T-cell (primary cell): ENCODE measurements around the gene NAB2. TPM values are rescaled to one million over a fixed set of nuclear protein-coding genes. Genes with fewer than 3 reads are reported as not detected.
A peak's percentile ranks its signal among the peaks of the same experiment; 100 is the strongest.

Experiments used
- ATAC-seq, 4 experiments: fragments of 200-7000 bp in 3 of 4; fragments of 150-1000 bp in 1 of 4; cut with Tn5 transposase; replicated peaks in 1 of 4; 1 replicate in 3 of 4; 2 replicates in 1 of 4; pipeline ENCODE4 v1.10.0; 2021; ENCODE audit warnings: moderate library complexity in 3 of 4, mild to moderate bottlenecking in 2 of 4, moderate number of reproducible peaks in 1 of 4
- CTCF ChIA-PET, 2 donors: fragments of 300-600 bp; sonication (Branson Sonifier 250); formaldehyde crosslinking; loops; one replicate each; lab custom pipeline; 2022; ENCODE audit warnings: antibody characterized with exemption in 2 of 2; lab: Charles Lee
- POLR2A ChIA-PET, 2 donors: fragments of 300-600 bp; sonication (Branson Sonifier 250); formaldehyde crosslinking; loops; one replicate each; lab custom pipeline; 2022; ENCODE audit warnings: antibody characterized with exemption in 2 of 2; lab: Charles Lee
- DNase-seq, 35 experiments: peaks; one replicate each; pipeline versions ENCODE4 v3.0.0 to v3.0.0-alpha.2; 2013 to 2023
- H3K27ac ChIP-seq: one replicate; pipeline ENCODE4 v1.5.1; 2013; ENCODE audit warnings: low read length
- H3K27me3 ChIP-seq, 2 experiments: replicated peaks in 1 of 2; 1 replicate in 1 of 2; 2 replicates in 1 of 2; pipeline versions ENCODE4 v1.6.1 to v1.7.0; 2013; ENCODE audit warnings: low read length in 1 of 2, mixed read lengths in 1 of 2; ENCODE audit not compliant: control insufficient read depth in 2 of 2, insufficient read depth in 2 of 2; ENCODE audit errors: extremely low read depth in 1 of 2
- H3K36me3 ChIP-seq, 2 donors: 1 replicate in 1 of 2; 2 replicates in 1 of 2; pipeline versions ENCODE4 v1.6.1 to v1.7.0; 2013; ENCODE audit warnings: low read length in 1 of 2; ENCODE audit not compliant: control insufficient read depth in 2 of 2, insufficient read depth in 1 of 2; ENCODE audit errors: extremely low read depth in 1 of 2
- H3K4me1 ChIP-seq, 2 experiments: 1 replicate in 1 of 2; 2 replicates in 1 of 2; pipeline versions ENCODE4 v1.6.1 to v1.7.0; 2013; ENCODE audit warnings: low read length in 2 of 2, mixed read lengths in 1 of 2; ENCODE audit not compliant: insufficient read depth in 2 of 2, control insufficient read depth in 1 of 2; ENCODE audit errors: extremely low read depth in 1 of 2
- H3K4me3 ChIP-seq, 2 donors: 1 replicate in 1 of 2; 2 replicates in 1 of 2; pipeline versions ENCODE4 v1.5.1 to v1.7.0; 2013; ENCODE audit warnings: mild to moderate bottlenecking in 2 of 2, low read length in 1 of 2, moderate library complexity in 1 of 2; ENCODE audit not compliant: control insufficient read depth in 1 of 2; ENCODE audit errors: extremely low read depth in 1 of 2
- H3K9me3 ChIP-seq: 2 replicates; pipeline ENCODE4 v1.7.0; 2013
- H3K27ac Mint-ChIP-seq, 2 donors: one replicate each; pipeline ENCODE4 v1.8.0; 2020 to 2021; ENCODE audit warnings: mild to moderate bottlenecking in 2 of 2, mixed read lengths in 2 of 2
- H3K27me3 Mint-ChIP-seq, 2 donors: one replicate each; pipeline ENCODE4 v1.8.0; 2021 to 2022; ENCODE audit warnings: mixed read lengths in 2 of 2
- H3K36me3 Mint-ChIP-seq: one replicate; pipeline ENCODE4 v1.8.0; 2021; ENCODE audit warnings: mixed read lengths
- H3K4me1 Mint-ChIP-seq, 3 donors: one replicate each; pipeline ENCODE4 v1.8.0; 2020 to 2022; ENCODE audit warnings: mixed read lengths in 3 of 3, mild to moderate bottlenecking in 1 of 3
- H3K4me3 Mint-ChIP-seq, 3 donors: one replicate each; pipeline ENCODE4 v1.8.0; 2020 to 2022; ENCODE audit warnings: mild to moderate bottlenecking in 3 of 3, mixed read lengths in 3 of 3, moderate library complexity in 3 of 3
- H3K9me3 Mint-ChIP-seq, 3 donors: one replicate each; pipeline ENCODE4 v1.8.0; 2020 to 2022; ENCODE audit warnings: mixed read lengths in 3 of 3
- WGBS: methylation state at CpG from one replicate; pipeline ENCODE4 v1.1.5; 2013; ENCODE audit warnings: missing lambda C conversion rate; ENCODE audit not compliant: insufficient coverage; 5-methylcytosine and 5-hydroxymethylcytosine counted together
- total RNA-seq, 35 experiments: library from RNA in 6 of 35; stranded (reverse) in 6 of 35; fragments of 120-200 nt in 1 of 35; gene quantifications; one replicate each; pipeline versions ENCODE4 v1.2.1 to v1.2.4 and lab custom pipeline; 2013 to 2026

NAB2 gene
- total RNA-seq, 5 donors from 2014 or later (not counting 1 experiment from before 2014, with no cell fraction given): 4.2 to 21.6 (median 16.9) TPM

DNA sequence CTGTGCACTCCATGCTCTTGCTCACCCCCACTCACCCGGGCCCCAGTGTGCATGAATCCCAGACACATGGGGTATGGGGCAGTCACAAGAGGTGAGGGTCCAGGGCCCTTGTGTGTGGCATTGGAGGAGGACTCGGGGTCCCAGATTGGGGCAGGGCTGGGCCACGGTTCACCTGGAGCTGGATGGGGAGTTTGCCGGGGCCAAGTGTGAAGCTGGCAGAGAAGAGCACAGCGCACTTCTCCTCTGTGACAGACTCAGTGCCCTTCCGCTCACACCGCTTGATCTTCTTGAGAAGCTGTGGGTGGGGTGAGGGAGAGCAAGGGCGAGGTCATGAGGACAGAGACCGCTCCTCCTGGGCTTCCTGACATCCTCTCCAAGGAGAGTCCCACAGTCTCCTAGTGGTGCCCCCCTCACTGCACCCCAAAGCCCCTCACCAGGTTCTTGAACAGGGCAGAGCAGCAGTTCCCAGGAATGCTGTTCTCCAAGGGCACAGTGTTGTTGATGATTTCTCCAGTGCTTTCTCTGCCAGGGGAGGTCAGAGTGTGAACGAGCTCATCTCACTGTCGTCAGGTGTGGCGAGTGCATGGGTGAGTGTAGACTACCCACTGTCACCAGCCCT lies 15.5 kb downstream of the NAB2 start:
- H3K36me3 ChIP-seq: peaks cover 26 to 75% of the 10 kb centered on the region in 2 donors
- H3K27me3 ChIP-seq: no peaks in the 10 kb centered on the region
- WGBS: 100% methylated on average over 1 of the region's 12 CpGs
- Mint-ChIP-seq H3K36me3 (peaks cover 48% of the 10 kb centered on the region), H3K4me1 (peaks cover 54 to 67% (median 62%) of the 10 kb centered on the region in 3 donors), H3K4me3 (no peak overlapping the region), H3K27me3 (no peaks in the 10 kb centered on the region), H3K27ac (peak overlapping the region; percentile 11 to 65), H3K9me3 (no peaks in the 10 kb centered on the region)
- DNase-seq (no peak), ATAC-seq (no peak)
- no peaks in the 10 kb centered on the region for H3K9me3 ChIP-seq
- H3K4me3 ChIP-seq: no peak overlapping the region
- peaks cover 12 to 42% of the 10 kb centered on the region in 2 experiments for H3K4me1 ChIP-seq
- CTCF ChIA-PET: interaction anchor here in 1 of 2 donors (0.6 to 1.0 kb wide), 2 partner anchors 10 to 821 kb away, joined by 3 read pairs; no protein-coding TSS in a partner anchor
- H3K27ac ChIP-seq: no peak overlapping the region
- POLR2A ChIA-PET: no interaction called here

GRCh38 chr12:57105011-57105753 lies 16.3 kb downstream of the NAB2 start:
- Mint-ChIP-seq H3K9me3 (no peaks in the 10 kb centered on the region), H3K4me3 (no peak overlapping the region), H3K4me1 (peaks cover 59 to 68% (median 62%) of the 10 kb centered on the region in 3 donors), H3K27me3 (no peaks in the 10 kb centered on the region), H3K27ac (peak overlapping the region in 1 of 2 donors; percentile 11), H3K36me3 (peaks cover 40% of the 10 kb centered on the region)
- WGBS: 88% methylated on average over 3 of the region's 14 CpGs
- no peaks in the 10 kb centered on the region for H3K9me3 ChIP-seq
- peaks cover 26 to 68% of the 10 kb centered on the region in 2 donors for H3K36me3 ChIP-seq
- no peak overlapping the region for H3K27ac ChIP-seq
- H3K4me3 ChIP-seq: no peak overlapping the region
- CTCF ChIA-PET: interaction anchor here in 1 of 2 donors (1.0 kb wide), 1 partner anchor 11 kb away, joined by 3 read pairs; no protein-coding TSS in a partner anchor
- peaks cover 19 to 50% of the 10 kb centered on the region in 2 experiments for H3K4me1 ChIP-seq
- POLR2A ChIA-PET: no interaction called here
- ATAC-seq (no peak), DNase-seq (no peak)
- no peaks in the 10 kb centered on the region for H3K27me3 ChIP-seq

- Histone ChIP-seq H3K9me3 (no peaks in the 10 kb centered on the region), H3K4me3 (no peak overlapping the region), H3K36me3 (peaks cover 26 to 65% of the 10 kb centered on the region in 2 donors), H3K27ac (no peak overlapping the region), H3K27me3 (no peaks in the 10 kb centered on the region), H3K4me1 (peaks cover 19 to 51% of the 10 kb centered on the region in 2 experiments)
- POLR2A ChIA-PET: no interaction called here
- Mint-ChIP-seq H3K36me3 (peaks cover 38% of the 10 kb centered on the region), H3K4me1 (peaks cover 55 to 64% (median 57%) of the 10 kb centered on the region in 3 donors), H3K9me3 (no peaks in the 10 kb centered on the region), H3K27me3 (no peaks in the 10 kb centered on the region), H3K4me3 (no peak overlapping the region), H3K27ac (peak overlapping the region; percentile 65 to 68)
- CTCF ChIA-PET: no interaction called here
- 94% methylated on average over 9 of the region's 9 CpGs for WGBS
- ATAC-seq: no peak
- no peak for DNase-seq
These were observed 17.3 kb downstream of the NAB2 start for GRCh38 chr12:57106021-57106708.

GRCh38 chr12:57107456-57108155 lies 18.7 kb downstream of the NAB2 start:
- no peak overlapping the region for H3K27ac ChIP-seq
- H3K9me3 ChIP-seq: no peaks in the 10 kb centered on the region
- H3K4me3 ChIP-seq: peak overlapping the region in 1 of 2 donors; percentile 20
- 91% methylated on average over 5 of the region's 7 CpGs for WGBS
- Mint-ChIP-seq H3K27ac (peak overlapping the region; percentile 69 to 80), H3K27me3 (no peaks in the 10 kb centered on the region), H3K4me1 (peaks cover 52 to 70% (median 60%) of the 10 kb centered on the region in 3 donors), H3K9me3 (no peaks in the 10 kb centered on the region), H3K36me3 (peaks cover 35% of the 10 kb centered on the region), H3K4me3 (peak overlapping the region in 1 of 3 donors; percentile 92)
- ChIA-PET POLR2A (no interaction called here), CTCF (interaction anchor here (0.5 to 5.9 kb wide), 5 partner anchors 8 to 707 kb away, joined by 3 to 201 read pairs (median 5); no protein-coding TSS in a partner anchor)
- H3K4me1 ChIP-seq: peaks cover 18 to 56% of the 10 kb centered on the region in 2 experiments
- no peaks in the 10 kb centered on the region for H3K27me3 ChIP-seq
- H3K36me3 ChIP-seq: peaks cover 26 to 54% of the 10 kb centered on the region in 2 donors
- DNase-seq: no peak
- ATAC-seq: no peak

- ATAC-seq: no peak
- H3K36me3 Mint-ChIP-seq: peaks cover 30% of the 10 kb centered on the region
- peaks cover 17 to 58% of the 10 kb centered on the region in 2 experiments for H3K4me1 ChIP-seq
These were observed 20.5 kb downstream of the NAB2 start for GRCh38 chr12:57109207-57110103.

More at GRCh38 chr12:57109207-57110103, 20.5 kb downstream of the NAB2 start:
- H3K27ac ChIP-seq: peak overlapping the region; percentile 91
- CTCF ChIA-PET: interaction anchor here in 1 of 2 donors (0.8 to 5.9 kb wide), 4 partner anchors 13 to 103 kb away, joined by 3 to 201 read pairs (median 37); partner anchors contain the start of genes NEMP1 and ZBTB39
- peak overlapping the region; percentile 89 to 98 (median 92) for H3K4me3 Mint-ChIP-seq
- 61% methylated on average over 3 of the region's 7 CpGs for WGBS
- peak overlapping the region; percentile 96 to 97 for H3K27ac Mint-ChIP-seq
- H3K4me3 ChIP-seq: peak overlapping the region; percentile 68 to 97
- H3K36me3 ChIP-seq: peaks cover 21 to 41% of the 10 kb centered on the region in 2 donors
- DNase-seq: no peak
- H3K27me3 Mint-ChIP-seq: no peaks in the 10 kb centered on the region
- no peaks in the 10 kb centered on the region for H3K27me3 ChIP-seq
- POLR2A ChIA-PET: interaction anchor here in 1 of 2 donors (0.6 to 1.0 kb wide), 3 partner anchors 9 to 362 kb away, joined by 3 read pairs; no protein-coding TSS in a partner anchor
- H3K9me3 ChIP-seq: no peaks in the 10 kb centered on the region
- peaks cover 49 to 62% (median 57%) of the 10 kb centered on the region in 3 donors for H3K4me1 Mint-ChIP-seq
- no peaks in the 10 kb centered on the region for H3K9me3 Mint-ChIP-seq
